NCI-H146 treated with DMSO at 0.1 percent for 48 hours (cell line): Measurements from ENCODE around the gene PARN.
A peak's percentile ranks its signal among the peaks of the same experiment; 100 is the strongest.

Experiments used
- DNase-seq: peaks from one replicate; lab custom pipeline; 2025; ENCODE audit not compliant: unreplicated experiment; lab: John Stamatoyannopoulos, UW

The PARN gene

GRCh38 chr16:14501331-14502255 lies 128.5 kb downstream of the PARN start:
- DNase-seq, result no peak

DNA sequence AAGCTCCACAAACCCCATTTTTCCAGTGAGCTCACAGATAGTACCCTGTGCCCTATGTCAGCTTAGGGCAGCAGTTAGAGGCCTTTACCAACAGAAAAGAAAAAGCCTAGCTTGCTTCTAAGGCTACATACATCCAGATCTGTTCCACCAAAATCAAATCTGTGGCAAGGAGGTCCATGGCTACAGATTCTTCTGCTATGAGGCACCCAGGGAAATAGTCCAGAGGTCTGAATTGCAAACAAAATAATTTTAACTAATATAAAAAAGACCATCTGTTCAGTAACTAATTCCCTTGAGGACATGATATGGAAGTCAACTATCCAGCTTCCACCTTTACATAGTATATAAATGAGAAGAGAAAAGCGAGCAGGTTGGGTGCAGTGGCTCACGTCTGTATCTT lies 129.3 kb downstream of the PARN start:
- DNase-seq, result no peak

- DNase-seq, result no peak
Measured at GRCh38 chr16:14499110-14499509, 130.9 kb downstream of the PARN start.

DNA sequence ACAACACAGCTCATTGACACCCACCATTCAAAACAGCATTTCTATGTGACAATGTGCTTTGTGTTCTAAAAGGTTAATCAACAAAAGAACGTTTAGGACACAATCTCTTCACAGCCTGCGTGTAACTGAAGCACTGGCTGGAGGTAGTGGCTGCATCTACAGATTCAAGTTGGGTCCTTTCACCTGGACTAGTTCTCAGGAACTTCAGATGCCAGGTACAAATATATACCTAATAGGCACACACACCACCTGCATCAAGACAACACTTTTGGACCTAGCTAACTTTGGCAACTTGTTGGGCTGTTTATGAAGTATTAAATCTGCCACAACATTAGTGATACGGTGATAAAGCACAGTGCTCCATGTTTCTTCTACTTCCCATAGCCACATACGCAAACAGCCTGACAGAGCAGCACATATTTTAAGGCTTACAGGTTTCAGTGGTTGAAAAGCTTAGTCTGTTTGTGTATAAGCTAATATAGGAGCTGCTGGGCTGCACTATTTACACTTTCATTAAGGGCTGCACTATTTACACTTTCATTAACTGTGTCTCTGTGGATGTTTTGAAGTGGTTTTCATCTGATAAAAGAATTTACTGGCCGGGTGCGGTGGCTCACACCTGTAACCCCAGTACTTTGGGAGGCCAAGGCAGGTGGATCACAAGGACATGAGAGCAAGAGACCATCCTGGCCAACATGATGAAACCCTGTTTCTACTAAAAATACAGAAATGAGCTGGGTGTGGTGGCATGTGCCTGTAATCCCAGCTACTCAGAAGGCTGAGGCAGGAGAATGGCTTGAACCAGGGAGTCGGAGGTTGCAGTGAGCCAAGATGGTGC lies 132.6 kb downstream of the PARN start:
- peak; percentile 42 for DNase-seq

DNA sequence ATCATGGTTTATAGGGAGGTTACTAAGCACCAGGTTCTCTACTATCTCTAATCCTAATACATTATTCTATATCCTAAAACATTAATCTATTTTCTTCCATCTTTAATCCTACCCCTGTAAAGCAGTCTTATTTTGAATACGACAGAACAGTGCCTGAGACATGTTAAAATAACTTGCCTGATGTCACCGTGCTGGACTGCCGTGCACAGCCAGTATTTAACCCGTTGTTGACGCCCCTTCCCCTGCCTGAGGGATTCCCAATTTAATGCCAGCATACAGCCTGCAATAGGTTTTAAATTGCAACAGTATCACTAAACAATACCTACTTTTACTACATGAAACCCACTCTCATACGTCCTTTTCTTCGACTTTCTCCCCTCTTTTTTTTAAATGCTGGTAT lies 133.3 kb downstream of the PARN start:
- DNase-seq, result no peak

GRCh38 chr16:14496047-14496770 lies 133.9 kb downstream of the PARN start:
- DNase-seq, result no peak

DNA sequence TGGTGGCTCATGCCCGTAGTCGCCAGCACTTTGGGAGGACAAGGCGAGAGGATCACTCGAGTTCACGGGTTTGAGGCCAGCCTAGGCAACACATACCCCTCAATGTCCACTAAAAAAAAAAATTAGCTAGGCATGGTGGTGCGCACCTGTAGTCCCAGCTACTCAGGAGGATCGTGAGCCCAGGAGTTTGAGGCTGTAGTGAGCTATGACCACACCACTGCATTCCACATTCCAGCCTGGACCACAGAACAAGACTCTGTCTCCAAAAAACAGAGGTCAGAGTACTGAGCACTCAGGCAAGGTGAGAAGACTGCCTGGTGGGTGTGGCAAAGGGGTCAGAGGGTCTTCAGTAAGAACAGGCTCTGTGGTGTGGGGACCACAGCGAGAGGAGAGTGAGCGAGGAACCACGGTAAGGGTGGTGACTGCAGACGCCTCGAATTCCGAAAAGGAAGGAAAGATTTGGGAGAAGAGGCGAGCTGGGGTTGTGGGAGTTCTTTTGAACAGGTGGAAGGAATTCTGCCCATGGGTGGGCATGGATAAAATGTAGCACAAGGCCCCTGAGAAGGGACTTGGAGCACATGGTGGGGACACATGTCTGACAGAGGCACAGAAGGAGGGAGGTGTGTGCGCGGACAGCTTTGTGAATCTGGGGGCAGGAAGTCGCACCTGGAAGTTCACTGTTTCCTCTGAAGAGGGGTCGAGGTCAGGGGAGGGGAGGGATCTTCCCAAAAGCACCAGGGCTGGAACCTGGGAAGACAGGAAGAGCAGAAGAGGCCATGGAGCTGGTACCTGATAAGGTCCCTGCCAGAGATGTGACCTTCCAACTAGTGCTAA lies 134.6 kb downstream of the PARN start:
- DNase-seq, result no peak

DNA sequence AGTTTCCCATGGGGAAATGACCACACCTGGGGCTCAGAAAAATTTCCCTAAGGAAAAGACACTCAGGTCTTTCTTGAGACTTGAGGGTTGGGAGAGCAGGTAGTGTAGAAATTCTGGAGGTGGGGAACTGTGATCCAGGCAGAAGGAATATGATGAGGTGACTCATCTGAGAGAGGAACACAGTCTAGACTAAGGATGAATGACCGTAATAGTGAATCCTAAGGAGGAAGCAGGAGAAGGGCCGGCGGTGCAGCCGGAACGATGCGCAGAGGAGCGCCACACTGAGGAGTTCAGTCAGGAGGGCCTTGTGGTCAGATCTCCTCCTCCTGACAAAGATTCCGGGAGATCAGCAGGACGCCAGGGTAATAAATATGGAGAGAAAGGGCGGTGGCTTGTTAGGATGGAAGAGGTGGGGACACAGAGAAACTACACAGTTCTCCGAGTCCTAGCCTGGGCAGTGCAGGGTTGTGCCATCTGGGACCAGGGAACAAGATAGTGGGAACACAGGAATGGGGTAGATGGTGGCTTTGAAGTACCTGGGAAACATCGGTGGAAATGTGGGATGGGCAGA lies 135.6 kb downstream of the PARN start:
- no peak for DNase-seq

GRCh38 chr16:14493791-14494190 lies 136.3 kb downstream of the PARN start:
- no peak for DNase-seq

- DNase-seq, result no peak
Measured at GRCh38 chr16:14492614-14493013, 137.4 kb downstream of the PARN start.

- no peak for DNase-seq
Measured at GRCh38 chr16:14491861-14492529, 138.1 kb downstream of the PARN start.

DNA sequence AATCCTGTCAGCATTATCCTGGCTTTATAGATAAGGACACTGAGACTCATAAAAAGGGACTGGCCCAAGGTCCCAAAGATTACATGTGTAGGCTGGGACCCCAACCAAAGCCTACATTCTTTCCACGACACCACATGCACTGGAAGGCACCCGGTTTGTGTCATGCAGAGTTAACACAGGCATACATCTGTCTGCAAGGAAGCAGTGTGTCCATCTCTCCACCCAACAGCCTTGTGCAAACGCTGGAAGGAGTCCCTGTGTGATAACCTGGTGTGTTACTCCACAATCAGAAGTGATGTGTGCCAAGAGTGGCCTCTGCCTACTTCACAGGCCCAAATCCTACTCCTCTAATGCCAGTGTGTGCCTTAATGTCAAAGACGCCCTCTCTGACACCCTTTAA lies 139.8 kb downstream of the PARN start:
- no peak for DNase-seq

DNA sequence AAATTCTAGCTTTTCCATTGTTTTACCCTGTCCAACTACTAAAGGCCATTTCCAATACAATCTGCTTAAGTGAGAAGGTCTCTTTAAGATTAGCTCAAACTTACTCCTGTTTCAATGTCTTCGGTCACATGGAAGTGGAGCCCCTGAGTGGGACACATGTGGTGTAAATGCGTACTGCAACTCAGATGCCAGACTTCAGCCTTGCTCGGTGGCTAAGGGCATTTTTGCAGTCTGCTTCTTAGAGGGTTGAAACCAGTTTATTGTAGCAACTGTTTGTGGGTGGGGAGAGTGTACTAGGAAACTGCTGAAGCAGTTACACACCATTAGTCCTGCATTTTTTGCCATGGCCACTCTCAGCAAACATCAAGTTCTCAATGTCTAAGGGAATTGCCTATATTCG lies 140.6 kb downstream of the PARN start:
- no peak for DNase-seq

- no peak for DNase-seq
Measured at GRCh38 chr16:14487579-14487978, 142.5 kb downstream of the PARN start.

DNA sequence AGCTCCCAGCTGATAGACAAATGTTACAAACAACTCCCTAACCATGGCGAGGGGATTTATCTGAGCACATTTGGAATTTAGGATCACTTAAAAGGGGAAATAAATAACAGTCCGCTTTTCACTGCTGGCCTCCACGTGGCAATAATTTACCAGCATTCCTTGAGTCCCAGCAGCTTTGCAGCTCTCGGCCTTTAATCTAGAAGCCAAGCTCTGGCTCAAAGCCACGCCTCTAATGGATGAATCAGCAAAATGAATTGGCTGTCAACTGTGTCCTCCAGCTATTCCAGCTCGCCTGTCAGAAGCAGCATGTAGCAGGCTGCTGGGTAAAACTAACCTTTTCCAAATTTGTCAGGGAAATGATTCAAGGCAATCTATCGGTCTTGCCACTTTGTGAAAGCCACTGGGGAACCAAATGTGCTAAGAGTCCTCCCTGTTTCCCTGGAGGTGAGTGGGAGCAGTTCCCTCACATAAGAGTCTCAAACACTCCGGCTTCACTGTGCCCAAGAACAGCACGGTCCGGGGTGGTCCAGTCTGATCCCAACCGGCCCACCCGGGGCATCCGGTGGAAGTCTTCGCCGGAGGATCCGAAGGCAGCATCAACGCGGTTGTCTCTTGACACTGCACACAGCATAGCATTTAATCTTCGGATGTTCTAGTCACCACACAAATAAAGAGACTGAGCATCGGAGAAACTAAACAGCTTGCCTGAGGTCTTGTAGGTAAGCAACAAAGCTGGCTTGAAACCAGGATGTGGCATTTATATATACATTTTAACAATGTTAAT lies 143.3 kb downstream of the PARN start:
- DNase-seq, result peak; percentile 24

DNA sequence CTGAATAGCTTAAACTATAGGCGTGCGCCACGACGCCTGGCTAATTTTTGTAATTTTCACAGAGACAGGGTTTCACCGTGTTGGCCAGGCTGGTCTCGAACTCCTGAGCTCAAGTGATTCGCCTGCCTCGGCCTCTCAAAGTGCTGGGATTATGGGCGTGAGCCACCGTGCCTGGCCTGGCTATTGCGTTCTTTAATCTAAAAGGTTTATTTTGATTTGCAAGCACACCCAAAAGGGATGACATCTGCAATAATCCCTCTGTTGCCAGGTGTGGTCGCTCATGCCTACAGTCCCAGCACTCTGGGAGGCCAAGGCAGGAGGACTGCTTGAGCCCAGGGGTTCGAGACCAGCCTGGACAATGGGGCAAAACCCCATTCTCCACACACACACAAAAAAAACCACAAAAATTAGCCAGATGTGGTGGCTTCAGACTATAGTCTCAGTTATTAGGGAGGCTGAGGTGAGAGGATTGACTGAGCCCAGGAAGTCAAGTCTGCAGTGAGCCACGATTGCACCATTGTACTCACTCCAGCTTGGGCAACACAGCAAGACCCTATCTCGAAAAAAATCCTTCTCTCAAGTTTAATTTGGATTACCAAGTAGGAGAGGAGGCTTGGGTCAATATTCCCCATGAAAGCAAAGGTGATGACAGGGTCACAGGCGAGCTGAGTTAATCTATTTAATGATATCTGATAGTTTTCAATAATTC lies 144.1 kb downstream of the PARN start:
- no peak for DNase-seq

- no peak for DNase-seq
Measured at GRCh38 chr16:14485121-14485551, 144.9 kb downstream of the PARN start.

- DNase-seq, result no peak
Measured at GRCh38 chr16:14483819-14484385, 146.2 kb downstream of the PARN start.
